GM19468 (cell line): Measurements from ENCODE around the gene MAML2.

Experiments used
- ATAC-seq: cut with Tn5 transposase; IDR thresholded peaks from one replicate; pipeline ENCODE4 v1.9.1; 2021; ENCODE audit warnings: mild to moderate bottlenecking, moderate library complexity, moderate number of reproducible peaks; ENCODE audit not compliant: unreplicated experiment; ENCODE audit errors: extremely low read depth

The MAML2 gene

GRCh38 chr11:96008161-96008720 is 334.8 kb downstream of the MAML2 start:
- no peak for ATAC-seq

- no peak for ATAC-seq
Measured at GRCh38 chr11:96006037-96006436, 337.0 kb downstream of the MAML2 start.

GRCh38 chr11:96004862-96005261 is 338.1 kb downstream of the MAML2 start:
- ATAC-seq: no peak

- no peak for ATAC-seq
Measured at GRCh38 chr11:96002754-96003290, 340.2 kb downstream of the MAML2 start.

GRCh38 chr11:96002339-96002738 is 340.7 kb downstream of the MAML2 start:
- ATAC-seq: no peak

GRCh38 chr11:96001037-96001436 is 342.0 kb downstream of the MAML2 start:
- no peak for ATAC-seq

GRCh38 chr11:95999711-96000406 is 343.1 kb downstream of the MAML2 start:
- ATAC-seq: no peak

- no peak for ATAC-seq
Measured at GRCh38 chr11:95996621-95997235, 346.3 kb downstream of the MAML2 start.

GRCh38 chr11:95994329-95994728 is 348.7 kb downstream of the MAML2 start:
- ATAC-seq: no peak

GRCh38 chr11:95993438-95994298 is 349.3 kb downstream of the MAML2 start:
- ATAC-seq: no peak

- ATAC-seq: no peak
Measured at GRCh38 chr11:95991545-95991944, 351.4 kb downstream of the MAML2 start.

- no peak for ATAC-seq
Measured at GRCh38 chr11:95991101-95991500, 351.9 kb downstream of the MAML2 start.

GRCh38 chr11:95989780-95990179 is 353.2 kb downstream of the MAML2 start:
- ATAC-seq: no peak

- ATAC-seq: no peak
Measured at GRCh38 chr11:95989076-95989605, 353.9 kb downstream of the MAML2 start.

- ATAC-seq: no peak
Measured at GRCh38 chr11:95985174-95985808, 357.7 kb downstream of the MAML2 start.

- no peak for ATAC-seq
Measured at GRCh38 chr11:95984072-95984471, 358.9 kb downstream of the MAML2 start.

- no peak for ATAC-seq
Measured at GRCh38 chr11:95977534-95978174, 365.3 kb downstream of the MAML2 start.

GRCh38 chr11:95976550-95976949 is 366.4 kb downstream of the MAML2 start:
- no peak for ATAC-seq

- no peak for ATAC-seq
Measured at GRCh38 chr11:95975343-95975742, 367.7 kb downstream of the MAML2 start.
